HG03432 (cell line): ENCODE results near the gene ACSL1.
A peak's percentile ranks its signal among the peaks of the same experiment; 100 is the strongest.

Experiments
- ATAC-seq: cut with Tn5 transposase; IDR thresholded peaks from one replicate; pipeline ENCODE4 v1.9.1; 2021; ENCODE audit warnings: mild to moderate bottlenecking, moderate library complexity; ENCODE audit not compliant: unreplicated experiment

The ACSL1 gene

DNA sequence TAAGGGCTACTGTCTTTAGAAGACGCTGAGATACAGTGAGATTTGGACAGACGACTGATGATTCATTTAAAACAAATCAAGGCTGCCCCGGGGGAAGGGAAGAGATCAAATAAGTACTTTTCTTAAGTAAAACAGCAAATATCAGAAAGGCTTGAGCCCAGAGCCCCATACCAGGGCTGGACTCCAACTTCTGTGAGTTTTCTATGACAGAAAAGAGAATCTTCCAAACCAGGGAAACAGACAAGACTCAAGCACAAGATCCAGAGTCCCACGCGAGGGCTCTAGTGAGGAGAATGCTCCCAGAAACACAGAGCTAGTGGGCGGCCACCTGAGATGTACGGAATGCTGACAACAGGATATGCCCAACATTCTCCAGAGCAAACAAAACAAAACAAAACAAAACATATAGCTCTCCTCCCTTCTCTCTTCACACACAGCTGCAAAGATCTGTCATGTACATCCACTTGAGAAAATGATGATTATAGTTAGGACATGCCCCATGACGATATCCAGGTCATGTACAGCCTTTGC lies 13.1 kb downstream of the ACSL1 start:
- no peak for ATAC-seq

GRCh38 chr4:184812199-184812542 lies 13.6 kb downstream of the ACSL1 start:
- ATAC-seq = no peak

DNA sequence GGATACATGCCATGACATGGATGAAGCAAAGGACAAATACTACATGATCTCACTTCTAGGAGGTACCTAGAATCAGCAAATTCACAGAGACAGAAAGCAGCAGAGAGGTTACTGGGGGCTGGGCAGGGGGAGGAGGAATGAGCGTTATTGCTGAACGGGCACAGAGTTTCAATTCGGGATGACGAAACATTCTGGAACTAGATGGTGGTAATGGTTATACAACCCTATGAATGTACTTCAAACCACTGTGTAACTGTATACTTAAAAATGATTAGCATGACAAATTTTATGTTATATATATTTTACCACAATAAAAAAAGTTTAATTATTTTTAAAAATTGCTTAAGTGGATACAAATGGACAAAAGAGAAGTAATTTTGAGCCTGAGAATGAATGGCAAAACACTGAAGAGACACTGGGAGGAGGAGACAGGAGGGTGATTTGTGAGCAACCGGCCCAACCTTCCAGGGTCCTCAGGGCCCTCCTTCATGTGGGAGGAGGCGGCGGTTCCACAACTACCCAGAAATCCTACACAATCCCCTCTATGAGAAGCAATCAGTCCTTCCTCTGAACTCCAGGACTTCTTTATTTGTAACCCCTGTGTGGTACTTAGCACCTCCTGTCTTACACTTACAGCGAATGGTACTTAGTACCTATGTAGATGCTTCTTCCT lies 14.1 kb downstream of the ACSL1 start:
- ATAC-seq = no peak

GRCh38 chr4:184810720-184811119 lies 15.0 kb downstream of the ACSL1 start:
- ATAC-seq = no peak

- ATAC-seq = no peak
Observed at GRCh38 chr4:184808713-184809050, 17.1 kb downstream of the ACSL1 start.

GRCh38 chr4:184807797-184808712 lies 17.7 kb downstream of the ACSL1 start:
- ATAC-seq = no peak

DNA sequence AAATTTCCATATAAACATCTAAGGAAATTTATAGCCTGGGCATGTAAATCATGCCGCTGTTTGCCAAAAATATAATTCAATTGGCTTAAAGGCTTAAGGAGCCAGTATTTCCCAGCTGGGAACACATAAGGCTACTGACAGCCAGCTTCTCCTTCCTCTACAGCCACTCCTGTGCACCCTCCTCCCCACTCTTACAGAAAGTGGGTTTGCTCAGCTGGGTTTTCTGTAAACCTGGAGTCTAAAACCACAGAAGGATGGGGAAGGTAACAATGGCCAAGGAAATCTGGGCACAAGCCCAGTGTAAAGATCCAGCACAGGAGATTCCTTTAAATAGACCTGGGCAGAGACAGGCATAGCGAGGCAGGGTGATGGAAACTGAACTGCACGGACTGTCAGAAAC lies 18.5 kb downstream of the ACSL1 start:
- no peak for ATAC-seq

- ATAC-seq = no peak
Observed at GRCh38 chr4:184806711-184807110, 19.1 kb downstream of the ACSL1 start.

DNA sequence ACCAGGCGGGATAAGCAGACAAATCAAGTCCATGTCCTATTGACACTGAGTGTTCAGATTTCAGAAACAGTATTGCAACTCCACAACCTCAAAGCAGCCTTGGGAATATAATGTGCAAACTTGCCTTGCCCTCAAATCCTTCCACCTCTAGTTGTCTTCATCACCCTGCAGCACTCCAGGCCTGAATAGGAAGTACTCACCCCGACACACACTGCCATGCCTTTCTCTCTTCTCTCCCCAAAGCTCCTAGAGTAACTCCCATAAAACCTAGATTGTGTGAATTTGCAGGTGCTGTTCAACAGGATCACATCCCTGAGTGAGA lies 19.6 kb downstream of the ACSL1 start:
- ATAC-seq = no peak

GRCh38 chr4:184805462-184806228 lies 20.1 kb downstream of the ACSL1 start:
- peak; percentile 70 for ATAC-seq

GRCh38 chr4:184804621-184805020 lies 21.1 kb downstream of the ACSL1 start:
- ATAC-seq = no peak

- ATAC-seq = no peak
Observed at GRCh38 chr4:184803874-184804273, 21.9 kb downstream of the ACSL1 start.

DNA sequence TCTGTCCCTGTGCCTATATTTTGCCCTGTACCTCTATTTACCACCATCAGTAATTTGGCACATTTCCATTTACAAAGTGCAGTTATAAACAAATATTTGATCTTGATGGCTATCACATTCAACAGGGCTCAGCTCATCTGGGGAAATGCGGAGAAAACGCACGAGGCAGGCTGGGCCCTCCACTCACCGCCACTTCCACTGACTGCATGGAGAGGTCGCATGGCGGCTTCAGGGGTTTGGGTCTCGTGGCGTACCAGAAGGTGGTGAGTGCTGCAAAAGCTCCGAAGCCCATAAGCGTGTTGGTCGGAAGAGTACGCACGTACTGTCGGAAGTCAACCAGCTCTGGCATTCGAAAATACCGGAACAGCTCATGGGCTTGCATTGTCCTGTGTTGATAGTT lies 22.6 kb downstream of the ACSL1 start:
- ATAC-seq = no peak

GRCh38 chr4:184802697-184803015 lies 23.1 kb downstream of the ACSL1 start:
- no peak for ATAC-seq

DNA sequence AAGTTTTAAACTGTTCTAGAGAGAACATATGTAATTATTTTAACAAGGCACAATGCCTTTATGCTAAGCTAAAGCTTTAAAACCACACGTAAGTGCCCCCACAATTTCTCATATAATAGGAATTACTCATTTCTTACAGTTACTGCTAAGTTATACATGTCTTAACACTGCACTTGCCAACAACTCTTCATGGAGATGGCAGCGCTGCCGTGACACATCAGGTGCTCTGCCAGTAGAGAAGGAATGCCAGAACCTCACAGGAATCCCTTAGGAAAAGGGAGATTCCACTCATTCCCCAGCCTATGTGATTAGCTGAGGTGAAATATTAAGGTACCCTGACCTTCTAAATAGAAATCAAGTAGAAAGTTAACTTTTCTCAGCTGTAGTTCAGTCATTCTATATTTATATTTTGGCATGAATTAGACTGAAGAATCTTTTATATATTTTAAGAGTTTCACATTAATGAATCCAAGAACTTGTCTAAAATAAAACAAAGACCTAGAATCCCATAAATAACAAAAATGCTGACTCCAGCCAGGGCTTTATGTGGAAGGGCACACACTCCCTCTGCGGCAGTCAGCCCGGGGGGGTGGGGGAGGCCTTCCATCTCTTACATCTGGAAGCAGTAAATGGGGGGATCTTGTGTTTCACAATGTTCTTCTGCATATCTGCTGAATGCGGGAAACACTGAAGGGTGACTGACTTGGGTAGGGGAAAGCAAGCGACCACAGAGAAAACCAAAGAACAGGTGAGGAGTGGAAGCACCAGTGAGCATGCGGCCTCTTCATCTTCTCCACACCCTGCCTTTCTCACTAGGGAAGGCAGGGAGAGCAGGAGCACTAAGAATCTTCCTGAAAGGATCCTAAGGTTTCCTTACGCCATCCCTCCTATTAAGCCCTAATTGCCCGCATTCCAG lies 23.7 kb downstream of the ACSL1 start:
- ATAC-seq = no peak

- no peak for ATAC-seq
Observed at GRCh38 chr4:184798504-184798903, 27.3 kb downstream of the ACSL1 start.

DNA sequence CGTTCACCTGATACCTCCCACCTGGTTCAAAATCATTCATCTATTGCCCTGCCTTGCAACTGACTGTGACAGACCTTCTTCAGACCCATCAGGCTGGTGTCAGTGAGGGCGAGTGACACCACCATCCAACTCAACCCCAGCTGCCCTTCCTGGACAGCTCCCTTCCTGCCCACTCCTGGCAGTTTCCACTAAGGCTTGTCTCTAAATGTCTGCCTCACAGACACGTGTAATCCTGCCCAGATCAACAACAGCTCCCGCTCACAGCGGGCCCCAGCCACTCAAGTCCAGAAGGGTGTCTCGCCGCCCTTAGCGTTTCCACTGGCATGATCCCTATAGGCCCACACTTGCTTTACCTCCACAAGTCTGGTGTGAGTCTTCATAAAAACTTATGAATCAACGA lies 28.9 kb downstream of the ACSL1 start:
- no peak for ATAC-seq

GRCh38 chr4:184795214-184795844 lies 30.4 kb downstream of the ACSL1 start:
- ATAC-seq = no peak

- ATAC-seq = no peak
Observed at GRCh38 chr4:184794470-184794869, 31.3 kb downstream of the ACSL1 start.

GRCh38 chr4:184793735-184794355 lies 31.9 kb downstream of the ACSL1 start:
- ATAC-seq = no peak
